ENCODE data around the gene PRKAA2. TPM values are rescaled to one million over a fixed set of nuclear protein-coding genes. Genes with fewer than 3 reads are reported as not detected.

Gene PRKAA2
- total and polyA plus RNA-seq, 7 donors: 2.1 to 101 (median 48.4) TPM

GRCh38 chr1:56648546-56648945 is 3.4 kb downstream of the PRKAA2 start:
- TF ChIP-seq CTCF (IDR thresholded peaks at IDR 0.05): no peak
- Histone ChIP-seq H3K4me1 (peaks cover 19% of the 10 kb centered on the region), H3K36me3 (ENCODE audit: insufficient read depth in 1 of 2, low read depth in 1 of 2) (no peaks in the 10 kb centered on the region), H3K27ac (peak overlapping the region; percentile 94), H3K27me3 (ENCODE audit: insufficient read depth in 3 of 3, low read length in 2 of 3) (no peaks in the 10 kb centered on the region), H3K9me3 (no peaks in the 10 kb centered on the region), H3K4me3 (no peak overlapping the region)
- ATAC-seq (no peak), DNase-seq (no peak)
- intact Hi-C loops (cut with DNase I): loop anchor here (5.0 kb wide), 2 partner anchors 39 to 59 kb away; no protein-coding TSS in a partner anchor
- whole genome bisulfite sequencing, 3 donors: 71 to 86% (median 81%) methylated on average over 4 of the region's 4 CpGs

GRCh38 chr1:56654126-56654923 is 9.2 kb downstream of the PRKAA2 start:
- no peak for TF ChIP-seq CTCF (IDR thresholded peaks at IDR 0.05)
- peak overlapping the region; percentile 94 for H3K27ac ChIP-seq
- DNase-seq: no peak
- peaks cover 16% of the 10 kb centered on the region for H3K4me1 ChIP-seq
- H3K4me3 ChIP-seq: peak overlapping the region; percentile 57
- ATAC-seq: peak; percentile 87 to 96 (median 92)
- WGBS, 3 donors: 26 to 32% (median 27%) methylated on average over 1 of the region's 1 CpG
- no peaks in the 10 kb centered on the region for H3K36me3 ChIP-seq (ENCODE audit: insufficient read depth in 1 of 2, low read depth in 1 of 2)
- intact Hi-C loops (cut with DNase I): no loop called here
- H3K27me3 ChIP-seq (ENCODE audit: insufficient read depth in 3 of 3, low read length in 2 of 3): no peaks in the 10 kb centered on the region
- peaks cover 14% of the 10 kb centered on the region for H3K9me3 ChIP-seq

GRCh38 chr1:56655991-56656613 is 11.0 kb downstream of the PRKAA2 start:
- Histone ChIP-seq H3K27ac (peak overlapping the region; percentile 94), H3K9me3 (peaks cover 14% of the 10 kb centered on the region), H3K27me3 (ENCODE audit: insufficient read depth in 3 of 3, low read length in 2 of 3) (no peaks in the 10 kb centered on the region), H3K36me3 (ENCODE audit: insufficient read depth in 1 of 2, low read depth in 1 of 2) (no peaks in the 10 kb centered on the region), H3K4me3 (no peak overlapping the region), H3K4me1 (peaks cover 5% of the 10 kb centered on the region)
- no peak for TF ChIP-seq CTCF (IDR thresholded peaks at IDR 0.05)
- intact Hi-C loops (cut with DNase I): no loop called here
- WGBS, 3 donors: 88 to 91% (median 90%) methylated on average over 1 of the region's 1 CpG
- ATAC-seq: no peak
- DNase-seq: no peak

GRCh38 chr1:56658254-56658653 is 13.1 kb downstream of the PRKAA2 start:
- no peak for TF ChIP-seq CTCF (IDR thresholded peaks at IDR 0.05)
- H3K4me1 ChIP-seq: peaks cover 5% of the 10 kb centered on the region
- H3K36me3 ChIP-seq (ENCODE audit: insufficient read depth in 1 of 2, low read depth in 1 of 2): no peaks in the 10 kb centered on the region
- H3K9me3 ChIP-seq: peaks cover 14% of the 10 kb centered on the region
- no peaks in the 10 kb centered on the region for H3K27me3 ChIP-seq (ENCODE audit: insufficient read depth in 3 of 3, low read length in 2 of 3)
- intact Hi-C loops (cut with DNase I): no loop called here
- no peak overlapping the region for H3K4me3 ChIP-seq
- H3K27ac ChIP-seq: peak overlapping the region; percentile 47
- DNase-seq (no peak), ATAC-seq (no peak)
- 51 to 59% (median 55%) methylated on average over 4 of the region's 4 CpGs for WGBS, 3 donors

Data from psoas muscle (tissue), 8 donors.